Activated CD8-positive, alpha-beta memory T cell treated with anti-CD3 and anti-CD28 coated beads for 4 hours (primary cell): ENCODE results near the gene CDC20.

Source experiments
- DNase-seq, 2 donors: peaks; one replicate each; pipeline ENCODE4 v3.0.0-alpha.2; 2020; ENCODE audit warnings: low read depth in 2 of 2

CDC20 gene

DNA sequence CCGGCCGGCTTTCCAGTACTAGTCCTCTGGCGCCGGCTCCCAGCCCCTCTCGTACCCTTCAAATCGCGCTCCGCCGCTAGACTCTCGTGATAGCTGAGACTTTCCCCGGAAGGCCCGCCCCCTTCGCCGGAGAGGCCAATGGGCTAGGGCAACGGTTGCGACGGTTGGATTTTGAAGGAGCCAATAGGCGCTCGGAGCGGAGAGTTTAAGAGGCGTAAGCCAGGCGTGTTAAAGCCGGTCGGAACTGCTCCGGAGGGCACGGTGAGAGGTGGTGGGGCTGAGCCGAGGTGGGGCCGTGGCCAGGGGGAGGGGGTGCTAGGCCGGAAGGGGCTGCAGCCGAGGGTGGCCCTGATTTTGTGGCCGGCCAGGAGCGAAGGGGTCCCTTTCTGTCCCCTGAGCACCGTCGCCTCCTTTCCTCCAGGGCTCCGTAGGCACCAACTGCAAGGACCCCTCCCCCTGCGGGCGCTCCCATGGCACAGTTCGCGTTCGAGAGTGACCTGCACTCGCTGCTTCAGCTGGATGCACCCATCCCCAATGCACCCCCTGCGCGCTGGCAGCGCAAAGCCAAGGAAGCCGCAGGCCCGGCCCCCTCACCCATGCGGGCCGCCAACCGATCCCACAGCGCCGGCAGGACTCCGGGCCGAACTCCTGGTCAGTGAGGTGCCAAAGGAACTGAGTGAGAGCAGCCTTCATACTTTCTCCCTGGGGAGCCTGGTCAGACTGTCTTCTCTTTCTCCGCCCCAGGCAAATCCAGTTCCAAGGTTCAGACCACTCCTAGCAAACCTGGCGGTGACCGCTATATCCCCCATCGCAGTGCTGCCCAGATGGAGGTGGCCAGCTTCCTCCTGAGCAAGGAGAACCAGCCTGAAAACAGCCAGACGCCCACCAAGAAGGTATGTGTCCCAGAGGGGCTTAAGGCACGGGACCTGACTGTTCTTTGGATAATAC lies at the start of gene CDC20:
Gene CDC20, plus strand, starts transcription at position 236 of the 948 bp plus-strand sequence. Its CDS starts 235 bp downstream, at position 471.
- DNase-seq = peak; percentile 93

DNA sequence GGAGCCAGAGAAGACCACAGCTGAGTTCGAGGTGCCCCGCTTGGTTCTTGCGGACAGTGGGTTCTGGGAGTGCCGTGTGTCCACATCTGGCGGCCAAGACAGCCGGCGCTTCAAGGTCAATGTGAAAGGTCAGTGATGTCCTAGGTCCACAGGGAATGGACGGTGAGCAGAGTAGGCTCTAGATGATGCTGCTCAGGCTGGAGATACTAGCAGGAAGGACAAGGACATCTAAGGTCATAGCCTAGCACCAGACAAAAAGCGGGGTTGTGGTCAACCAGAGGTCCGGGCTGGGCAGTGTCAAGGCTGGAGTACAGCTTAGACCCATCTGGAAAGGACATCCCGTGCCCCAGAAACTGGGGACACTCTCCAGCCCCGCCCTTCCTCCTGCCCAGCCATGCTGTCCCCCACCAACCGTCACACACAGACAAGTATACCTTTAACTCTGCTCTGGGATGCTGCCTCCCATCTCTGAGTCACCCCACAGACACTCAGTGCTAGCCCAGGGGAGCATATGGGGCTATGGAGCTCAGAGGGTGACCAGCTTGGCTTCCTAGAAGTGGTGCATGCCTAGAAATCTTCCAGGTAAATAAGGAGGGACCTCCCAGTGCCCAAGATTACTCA lies 49.3 kb upstream of the CDC20 start:
- no peak for DNase-seq

DNA sequence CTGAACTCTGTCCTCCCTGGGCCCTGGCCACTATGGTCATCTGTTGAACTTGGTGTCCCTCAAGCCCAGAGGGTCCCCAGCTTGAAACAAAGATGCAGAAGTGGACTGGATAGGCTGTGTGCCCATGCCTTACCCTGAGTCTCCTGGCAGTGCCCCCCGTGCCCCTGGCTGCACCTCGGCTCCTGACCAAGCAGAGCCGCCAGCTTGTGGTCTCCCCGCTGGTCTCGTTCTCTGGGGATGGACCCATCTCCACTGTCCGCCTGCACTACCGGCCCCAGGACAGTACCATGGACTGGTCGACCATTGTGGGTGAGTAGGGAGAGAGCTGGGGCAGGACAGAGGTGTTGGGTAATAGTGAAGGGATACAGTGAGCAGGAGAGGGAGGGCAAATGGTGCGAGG lies 47.3 kb upstream of the CDC20 start:
- DNase-seq = no peak

DNA sequence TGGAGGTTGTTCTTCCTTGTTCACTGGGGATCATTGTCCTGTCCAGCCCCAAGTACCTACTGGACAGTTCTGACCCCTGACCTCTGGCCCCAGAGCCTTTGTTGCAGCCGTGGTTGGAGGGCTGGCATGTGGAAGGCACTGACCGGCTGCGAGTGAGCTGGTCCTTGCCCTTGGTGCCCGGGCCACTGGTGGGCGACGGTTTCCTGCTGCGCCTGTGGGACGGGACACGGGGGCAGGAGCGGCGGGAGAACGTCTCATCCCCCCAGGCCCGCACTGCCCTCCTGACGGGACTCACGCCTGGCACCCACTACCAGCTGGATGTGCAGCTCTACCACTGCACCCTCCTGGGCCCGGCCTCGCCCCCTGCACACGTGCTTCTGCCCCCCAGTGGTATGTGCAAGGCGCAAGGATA lies 46.6 kb upstream of the CDC20 start:
- no peak for DNase-seq

DNA sequence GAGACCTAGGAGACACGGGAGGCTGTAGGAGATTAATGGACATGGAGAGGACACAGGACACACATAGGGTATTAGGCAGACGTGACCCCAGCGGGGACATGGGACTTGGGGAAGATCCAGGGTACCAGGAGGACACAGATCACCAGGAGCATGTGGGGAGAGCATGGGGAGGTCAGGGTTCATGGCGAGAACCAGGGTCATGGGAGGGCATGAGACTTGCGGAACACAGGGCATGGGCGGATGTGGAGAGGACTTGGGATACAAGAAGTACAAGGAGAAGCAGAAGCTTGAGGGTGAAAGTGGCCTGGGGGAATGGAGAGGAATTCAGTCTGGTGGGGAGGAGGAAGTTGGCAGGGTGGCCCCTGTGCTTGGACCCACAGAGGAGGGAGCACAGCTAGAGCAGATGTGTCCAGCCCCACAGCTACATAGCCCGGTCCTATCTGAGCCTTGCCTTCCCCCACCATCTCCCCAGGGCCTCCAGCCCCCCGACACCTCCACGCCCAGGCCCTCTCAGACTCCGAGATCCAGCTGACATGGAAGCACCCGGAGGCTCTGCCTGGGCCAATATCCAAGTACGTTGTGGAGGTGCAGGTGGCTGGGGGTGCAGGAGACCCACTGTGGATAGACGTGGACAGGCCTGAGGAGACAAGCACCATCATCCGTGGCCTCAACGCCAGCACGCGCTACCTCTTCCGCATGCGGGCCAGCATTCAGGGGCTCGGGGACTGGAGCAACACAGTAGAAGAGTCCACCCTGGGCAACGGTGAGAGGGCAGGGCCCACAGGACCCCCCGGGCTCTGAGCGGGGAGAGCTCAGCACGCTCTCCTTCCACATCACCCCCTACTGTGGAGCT lies 45.9 kb upstream of the CDC20 start:
- DNase-seq = no peak

DNA sequence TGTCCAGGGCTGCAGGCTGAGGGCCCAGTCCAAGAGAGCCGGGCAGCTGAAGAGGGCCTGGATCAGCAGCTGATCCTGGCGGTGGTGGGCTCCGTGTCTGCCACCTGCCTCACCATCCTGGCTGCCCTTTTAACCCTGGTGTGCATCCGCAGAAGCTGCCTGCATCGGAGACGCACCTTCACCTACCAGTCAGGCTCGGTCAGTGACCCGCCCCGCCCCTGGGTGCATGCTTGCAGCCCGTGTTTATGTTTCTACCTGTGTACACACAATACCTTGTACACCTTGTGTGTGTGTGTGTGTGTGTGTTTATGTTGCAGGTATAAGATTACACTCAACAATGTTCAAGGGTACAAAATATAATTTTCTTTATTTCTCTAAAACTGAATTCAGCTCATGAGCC lies 45.0 kb upstream of the CDC20 start:
- DNase-seq = no peak

DNA sequence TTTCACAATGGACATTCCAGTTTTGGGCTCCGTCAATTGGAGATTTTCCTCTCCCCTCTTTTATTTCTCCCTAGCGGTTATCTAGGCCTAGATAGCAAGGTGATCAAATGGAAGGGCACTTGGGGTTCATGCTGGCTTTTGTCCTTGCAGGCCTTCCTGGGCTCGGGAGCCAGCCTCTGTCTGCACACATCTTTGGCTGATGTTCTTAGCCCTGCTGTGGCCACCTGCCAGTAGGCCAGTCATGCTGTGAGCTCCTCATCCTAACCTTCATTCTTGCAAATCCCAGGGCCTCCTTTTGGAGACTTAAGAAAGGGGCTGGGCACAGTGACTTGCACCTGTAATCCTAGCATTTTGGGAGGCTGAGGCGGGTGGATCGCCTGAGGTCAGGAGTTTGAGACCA lies 44.5 kb upstream of the CDC20 start:
- no peak for DNase-seq

DNA sequence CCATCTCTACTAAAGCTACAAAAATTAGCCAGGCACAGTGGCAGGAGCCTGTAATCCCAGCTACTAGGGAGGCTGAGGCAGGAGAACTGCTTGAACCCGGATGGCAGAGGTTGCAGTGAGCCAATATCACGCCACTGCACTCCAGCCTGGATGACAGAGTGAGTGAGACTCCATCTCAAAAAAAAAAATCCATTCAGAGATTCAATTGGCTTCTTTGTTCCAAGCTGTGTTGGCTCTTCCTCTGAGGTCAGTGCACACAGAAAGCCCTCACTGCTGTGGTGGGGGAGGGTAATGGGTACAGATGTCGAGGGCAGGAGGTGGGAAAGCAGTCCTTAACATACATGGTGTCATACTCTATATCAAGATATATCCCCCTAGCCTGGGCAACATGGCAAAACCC lies 43.3 kb upstream of the CDC20 start:
- no peak for DNase-seq

DNA sequence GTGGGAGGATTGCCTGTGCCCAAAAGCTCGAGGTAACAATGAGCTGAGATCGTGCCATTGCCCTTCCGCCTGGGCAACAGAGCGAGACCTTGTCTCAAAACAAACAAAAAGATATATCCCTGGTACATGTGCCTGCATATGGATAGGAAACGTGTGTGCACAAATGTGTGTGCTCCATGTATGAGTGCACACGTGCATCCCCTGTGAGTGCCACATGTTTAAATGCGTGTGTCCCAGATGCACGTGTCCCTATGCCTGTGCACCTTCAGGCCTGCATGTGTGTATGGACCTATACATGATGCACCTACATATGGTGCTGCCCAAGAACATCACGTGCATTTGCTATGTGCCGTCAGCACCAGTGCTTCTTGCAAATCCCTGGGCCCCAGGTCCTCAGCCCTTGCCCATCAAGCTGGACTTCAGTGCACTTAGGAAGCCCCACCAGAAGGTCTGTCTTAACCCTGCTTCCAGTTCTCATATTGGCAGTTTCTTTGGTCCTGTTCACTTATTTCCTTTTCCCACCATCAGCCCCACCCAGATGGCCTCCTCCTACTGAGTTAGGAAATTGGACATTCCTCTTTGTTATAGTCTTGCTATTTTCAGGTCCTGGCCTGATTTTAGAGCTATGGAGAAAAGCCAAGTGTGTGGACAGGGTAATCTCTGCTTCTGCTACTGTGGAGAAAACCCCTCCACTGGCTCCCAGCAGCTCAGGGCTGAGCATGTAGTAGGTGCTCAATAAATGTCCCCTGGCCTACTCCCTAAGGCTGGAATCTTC lies 42.6 kb upstream of the CDC20 start:
- no peak for DNase-seq

DNA sequence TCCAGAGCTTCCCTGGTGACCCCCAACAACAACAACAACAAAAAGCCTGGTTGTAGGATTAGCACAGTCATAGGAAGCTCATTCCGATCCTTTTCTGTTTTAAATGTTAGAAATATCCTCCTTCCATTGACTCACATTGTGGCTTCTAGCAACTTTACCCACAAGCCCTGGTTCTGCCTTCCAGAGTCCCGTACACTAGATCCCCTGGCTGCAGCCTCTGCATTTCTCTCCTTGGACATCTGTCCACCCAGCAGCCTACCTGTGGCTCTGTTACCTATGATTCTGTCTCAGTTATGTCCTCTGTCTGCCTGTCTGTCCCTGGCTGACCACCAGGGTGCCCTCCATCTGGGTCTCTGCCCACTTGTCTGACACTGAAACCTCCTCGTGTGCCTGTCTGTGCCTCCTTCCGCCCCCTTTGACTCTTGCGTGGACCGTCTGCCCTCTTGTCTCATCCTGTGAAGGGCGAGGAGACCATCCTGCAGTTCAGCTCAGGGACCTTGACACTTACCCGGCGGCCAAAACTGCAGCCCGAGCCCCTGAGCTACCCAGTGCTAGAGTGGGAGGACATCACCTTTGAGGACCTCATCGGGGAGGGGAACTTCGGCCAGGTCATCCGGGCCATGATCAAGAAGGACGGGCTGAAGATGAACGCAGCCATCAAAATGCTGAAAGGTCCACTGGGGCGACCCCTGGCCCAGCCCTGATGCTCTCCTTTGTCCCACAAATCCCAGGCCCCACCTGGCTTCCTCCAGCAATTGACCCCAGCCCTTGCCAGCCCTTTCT lies 41.9 kb upstream of the CDC20 start:
- no peak for DNase-seq

DNA sequence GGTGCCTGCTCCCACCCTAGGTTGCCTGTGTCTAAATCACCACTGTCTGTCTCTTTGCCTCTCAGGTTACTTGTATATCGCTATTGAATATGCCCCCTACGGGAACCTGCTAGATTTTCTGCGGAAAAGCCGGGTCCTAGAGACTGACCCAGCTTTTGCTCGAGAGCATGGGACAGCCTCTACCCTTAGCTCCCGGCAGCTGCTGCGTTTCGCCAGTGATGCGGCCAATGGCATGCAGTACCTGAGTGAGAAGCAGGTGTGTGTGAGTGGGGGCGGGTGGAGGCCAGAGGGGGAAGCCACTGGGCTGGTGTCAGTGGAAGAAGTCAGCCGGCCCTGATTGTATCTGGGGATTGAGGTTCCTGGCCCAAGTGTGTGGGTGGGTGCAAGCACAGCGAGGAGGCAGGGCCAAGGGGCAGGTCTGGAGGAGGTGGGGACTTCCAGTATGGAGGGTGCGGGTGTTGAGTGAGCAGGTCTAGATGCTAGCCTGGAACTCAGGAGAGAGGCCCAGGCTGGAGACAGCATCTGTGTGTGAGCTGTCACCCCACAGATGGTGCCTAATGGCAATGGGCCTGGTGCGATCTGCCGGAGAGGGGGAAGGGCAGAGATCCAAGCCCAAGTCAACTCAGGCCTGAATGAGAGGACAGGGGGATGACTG lies 40.8 kb upstream of the CDC20 start:
- no peak for DNase-seq

DNA sequence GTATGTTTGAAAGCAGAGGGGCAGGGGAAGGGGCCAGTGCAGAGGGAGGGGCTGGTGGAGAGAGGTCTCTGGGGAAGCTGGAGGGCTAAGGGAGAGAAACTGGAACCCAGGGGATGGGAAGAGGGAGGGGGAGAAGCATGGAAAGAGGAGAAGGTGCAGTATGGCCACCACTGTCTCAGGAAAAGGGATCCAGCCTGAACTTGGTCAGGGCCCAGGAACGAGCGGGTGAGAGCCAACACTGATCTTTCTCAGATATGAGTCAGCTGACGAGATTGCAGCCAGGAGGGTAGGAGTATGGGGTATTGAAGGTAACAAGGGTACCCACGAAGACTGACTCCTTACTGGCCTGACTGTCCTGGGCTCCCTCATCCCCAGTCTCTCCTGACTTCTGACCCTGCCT lies 40.0 kb upstream of the CDC20 start:
- no peak for DNase-seq

DNA sequence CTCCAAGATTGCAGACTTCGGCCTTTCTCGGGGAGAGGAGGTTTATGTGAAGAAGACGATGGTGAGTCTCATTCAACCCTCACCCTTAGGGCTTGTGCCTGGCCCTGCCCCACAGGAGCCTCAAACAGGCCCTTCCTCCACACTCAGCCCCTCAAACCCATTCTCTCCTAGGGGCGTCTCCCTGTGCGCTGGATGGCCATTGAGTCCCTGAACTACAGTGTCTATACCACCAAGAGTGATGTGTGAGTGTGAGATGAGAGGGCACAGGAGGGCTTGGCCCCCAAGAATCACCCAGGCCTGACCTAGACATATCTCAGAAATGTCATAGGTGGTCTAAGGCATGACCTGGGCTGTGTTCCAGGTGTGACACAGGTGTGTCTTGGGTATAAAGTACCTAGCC lies 39.5 kb upstream of the CDC20 start:
- DNase-seq = no peak

DNA sequence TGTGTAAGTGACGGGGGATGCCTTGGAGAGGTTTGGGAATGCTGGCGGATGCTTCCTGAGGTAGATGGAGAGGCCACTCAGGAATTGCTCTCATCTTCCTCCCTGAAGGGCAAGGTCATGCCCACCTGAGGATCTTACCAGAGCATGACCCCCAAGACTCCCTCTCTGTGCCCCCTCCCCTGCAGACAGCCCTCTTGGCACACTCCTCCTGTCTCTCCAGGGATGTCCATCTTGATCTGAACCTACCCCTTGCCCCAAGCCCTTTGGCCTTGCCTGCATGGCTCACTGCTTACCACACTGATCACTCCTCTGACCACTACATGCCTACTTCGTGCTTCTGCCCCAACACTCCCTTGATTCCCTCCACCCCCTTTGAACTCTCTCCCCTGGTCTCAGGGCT lies 39.0 kb upstream of the CDC20 start:
- DNase-seq = no peak

DNA sequence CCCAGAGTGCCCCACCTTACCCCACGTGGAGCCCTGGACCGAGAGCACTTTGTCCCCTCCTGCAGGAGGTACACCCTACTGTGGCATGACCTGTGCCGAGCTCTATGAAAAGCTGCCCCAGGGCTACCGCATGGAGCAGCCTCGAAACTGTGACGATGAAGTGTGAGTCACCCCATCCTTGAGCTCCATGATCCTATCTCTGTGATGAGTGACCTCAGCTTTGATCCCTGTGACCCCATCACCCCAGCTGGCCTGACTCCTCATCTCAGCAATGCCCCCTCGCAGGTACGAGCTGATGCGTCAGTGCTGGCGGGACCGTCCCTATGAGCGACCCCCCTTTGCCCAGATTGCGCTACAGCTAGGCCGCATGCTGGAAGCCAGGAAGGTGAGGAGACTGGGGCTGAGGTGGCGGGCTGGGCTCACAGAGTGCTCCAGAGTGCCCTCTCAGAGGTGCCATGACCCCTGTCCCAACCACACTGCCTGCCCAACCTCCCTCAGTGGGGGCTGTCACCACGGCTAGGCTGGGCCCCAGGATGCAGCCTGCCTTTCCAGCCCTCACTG lies 37.4 kb upstream of the CDC20 start:
- DNase-seq = no peak

DNA sequence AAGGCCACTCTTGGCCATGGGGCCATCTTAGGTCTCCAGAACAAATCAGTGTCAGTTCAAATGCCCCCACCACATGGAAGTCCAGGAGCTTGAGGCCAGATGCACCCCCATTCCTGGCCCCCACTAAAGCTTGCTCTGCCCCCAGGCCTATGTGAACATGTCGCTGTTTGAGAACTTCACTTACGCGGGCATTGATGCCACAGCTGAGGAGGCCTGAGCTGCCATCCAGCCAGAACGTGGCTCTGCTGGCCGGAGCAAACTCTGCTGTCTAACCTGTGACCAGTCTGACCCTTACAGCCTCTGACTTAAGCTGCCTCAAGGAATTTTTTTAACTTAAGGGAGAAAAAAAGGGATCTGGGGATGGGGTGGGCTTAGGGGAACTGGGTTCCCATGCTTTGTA lies 36.3 kb upstream of the CDC20 start:
- no peak for DNase-seq

DNA sequence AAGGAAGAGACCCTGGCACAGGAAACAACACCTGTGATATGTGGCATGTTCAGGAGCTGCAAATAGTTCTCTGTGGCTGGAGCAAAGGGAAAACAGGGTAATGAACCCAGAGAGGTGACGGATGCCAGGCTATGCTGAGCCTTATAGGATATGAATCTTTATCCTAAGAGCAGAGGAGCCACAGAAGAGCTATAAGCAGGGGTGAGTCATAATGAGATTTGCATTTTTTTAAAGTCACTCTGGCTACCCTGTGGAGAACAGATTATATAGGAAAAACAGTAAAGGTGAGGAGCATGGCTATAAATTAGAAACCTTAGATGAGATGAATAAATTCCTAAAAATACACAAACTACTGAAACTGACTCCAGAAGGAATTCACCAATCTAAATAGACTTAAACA lies 34.0 kb upstream of the CDC20 start:
- DNase-seq = no peak

DNA sequence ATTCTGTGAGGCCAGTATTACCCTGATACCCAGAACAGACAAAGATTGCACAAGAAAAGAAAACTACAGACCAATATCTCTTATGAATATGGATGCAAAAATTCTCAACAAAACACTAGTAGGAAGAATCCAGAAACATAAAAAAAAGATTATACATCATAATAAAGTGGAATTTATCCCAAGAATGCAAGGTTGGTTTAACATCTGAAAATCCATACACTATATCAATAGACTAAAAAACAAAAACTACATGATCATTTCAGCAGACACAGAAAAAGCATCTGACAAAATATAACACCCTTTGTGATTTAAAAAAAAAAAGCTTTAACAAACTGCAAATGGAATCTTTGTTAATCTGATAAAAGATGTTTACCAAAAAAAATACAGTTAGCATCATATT lies 33.4 kb upstream of the CDC20 start:
- DNase-seq = no peak

DNA sequence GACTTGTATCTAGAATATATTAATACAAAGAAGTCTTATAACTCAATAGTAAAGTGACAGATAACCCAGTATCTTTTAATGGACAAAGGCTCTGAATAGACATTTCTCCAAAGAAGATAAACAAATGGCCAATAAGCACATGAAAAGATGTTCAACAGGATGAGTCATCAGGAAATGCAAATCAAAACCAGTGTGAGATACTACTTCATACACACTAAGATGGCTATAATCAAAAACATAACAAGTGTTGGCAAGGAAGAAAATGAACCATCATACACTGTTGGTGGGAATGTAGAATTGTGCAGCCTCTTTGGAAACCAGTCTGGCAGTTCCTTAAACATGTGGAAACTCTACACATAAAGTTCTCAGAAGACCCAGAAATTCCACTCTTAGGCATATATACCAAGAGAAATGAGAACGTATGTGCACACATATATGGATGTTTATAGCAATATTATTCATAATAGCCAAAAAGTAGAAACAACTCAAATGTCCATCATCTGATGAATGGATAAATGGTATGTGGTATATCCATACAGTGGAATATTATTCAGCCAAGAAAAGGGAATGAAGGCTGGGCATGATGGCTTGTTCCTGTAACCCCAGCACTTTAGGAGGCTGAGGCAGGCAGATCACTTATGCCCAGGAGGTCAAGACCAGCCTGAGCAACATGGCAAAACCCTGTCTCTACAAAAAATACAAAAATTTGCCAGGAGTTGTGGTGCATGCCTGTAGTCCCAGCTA lies 31.1 kb upstream of the CDC20 start:
- DNase-seq = no peak
